Stimulated activated CD4-positive, alpha-beta T cell treated with anti-CD3 and anti-CD28 coated beads, Interleukin-1b, Interleukin-23, amount 100 ng/mL, for 1 hour (primary cell): ENCODE results near the gene ADCYAP1.

Experiments
- DNase-seq, 2 donors: peaks; one replicate each; pipeline ENCODE4 v3.0.0-alpha.2; 2020; ENCODE audit warnings: low read depth in 2 of 2

Gene ADCYAP1

GRCh38 chr18:910247-910646 is 5.6 kb downstream of the ADCYAP1 start:
- DNase-seq: no peak

DNA sequence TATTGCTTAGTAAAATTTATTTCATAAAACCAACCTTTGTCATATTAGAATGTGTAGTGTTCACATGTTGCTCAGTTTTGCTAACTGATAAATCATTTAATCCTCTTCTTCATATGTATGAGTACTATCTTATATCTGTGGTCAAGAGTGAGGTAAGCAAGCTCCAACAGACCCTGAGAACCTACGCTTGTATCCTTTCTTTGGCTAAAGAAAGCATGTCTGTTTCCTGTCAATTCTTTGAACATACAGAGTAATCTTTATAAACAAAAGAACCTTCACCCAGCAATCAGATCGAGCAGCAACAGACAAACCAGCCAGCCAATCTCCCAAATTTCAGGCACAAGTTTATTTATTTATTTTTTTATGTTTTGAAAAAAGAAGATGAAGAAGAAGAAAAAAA is 6.4 kb downstream of the ADCYAP1 start:
- DNase-seq: no peak

GRCh38 chr18:911486-911885 is 6.8 kb downstream of the ADCYAP1 start:
- DNase-seq: no peak

GRCh38 chr18:916562-916961 is 11.9 kb downstream of the ADCYAP1 start:
- DNase-seq: no peak

DNA sequence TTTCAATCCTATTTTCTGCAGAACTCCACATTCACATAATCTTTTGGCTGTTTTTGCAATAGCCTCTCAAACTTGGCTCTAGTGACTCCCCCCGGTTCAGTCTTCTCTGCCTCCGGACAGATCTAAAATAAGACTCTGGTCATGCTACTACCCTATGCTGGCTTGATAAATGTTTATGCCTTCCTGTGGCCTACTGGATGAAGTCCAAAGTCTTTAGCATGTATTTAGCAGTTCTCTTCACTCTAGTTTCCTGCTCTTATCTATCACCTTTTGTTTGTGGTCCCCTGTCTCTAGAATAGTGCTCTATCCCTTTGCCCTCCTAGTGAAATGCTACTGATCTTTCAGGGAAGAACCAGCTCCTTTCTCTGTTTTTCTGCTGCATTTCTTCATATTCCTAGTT is 14.4 kb downstream of the ADCYAP1 start:
- DNase-seq: no peak

DNA sequence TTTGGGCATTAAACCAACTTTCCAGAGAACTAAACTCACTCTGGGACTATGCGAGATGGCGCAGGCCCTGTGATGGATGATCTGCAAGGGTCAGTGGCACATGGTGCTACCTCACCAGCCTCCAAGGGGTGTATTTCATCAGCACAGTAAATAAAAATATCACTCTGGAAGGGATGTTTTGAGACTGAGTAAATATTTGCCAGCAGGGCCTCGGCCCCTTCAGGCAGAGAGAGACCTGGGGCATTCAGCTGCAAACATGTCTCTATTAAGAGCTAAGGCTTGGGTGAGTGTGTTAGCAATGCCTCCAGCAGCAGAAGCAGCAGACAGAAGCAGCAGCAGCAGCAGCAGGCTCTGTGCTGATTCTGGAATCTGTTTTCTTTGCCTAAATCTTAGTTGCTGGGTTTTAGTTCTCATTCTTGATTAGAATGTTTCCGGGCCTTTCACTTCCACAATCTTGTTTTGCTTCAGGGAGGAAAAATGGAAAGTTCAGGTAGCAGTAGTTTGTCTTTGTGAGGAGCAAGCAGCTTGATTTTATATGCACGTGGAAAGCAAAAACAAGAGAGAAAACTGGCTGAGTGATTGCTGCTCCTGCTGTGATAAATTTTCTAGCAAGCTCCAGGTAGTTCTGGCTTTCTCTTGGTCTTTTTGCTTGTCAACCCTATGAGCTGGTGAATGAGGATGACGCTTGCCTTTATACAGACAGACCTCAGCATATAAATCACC is 18.6 kb downstream of the ADCYAP1 start:
- DNase-seq: no peak

- no peak for DNase-seq
Measured at GRCh38 chr18:924987-925386, 20.3 kb downstream of the ADCYAP1 start.

DNA sequence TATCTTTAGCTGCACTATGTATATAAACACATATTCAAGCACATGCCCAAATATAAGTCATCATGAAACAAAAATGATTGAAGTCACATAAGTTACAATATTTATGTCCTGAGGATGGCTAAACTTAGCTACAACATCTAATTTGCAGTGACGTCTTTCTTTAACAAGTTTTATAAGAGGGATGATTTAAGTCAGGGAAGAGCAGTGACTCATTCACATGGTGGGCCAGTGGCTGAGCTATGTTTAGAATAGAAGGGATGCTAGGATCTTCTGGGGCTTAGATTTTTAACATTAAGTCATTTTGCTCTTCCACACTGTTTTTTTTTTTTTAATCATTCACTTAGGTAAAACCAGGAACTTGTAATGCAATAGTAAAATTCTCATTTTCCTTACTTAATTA is 22.3 kb downstream of the ADCYAP1 start:
- no peak for DNase-seq

DNA sequence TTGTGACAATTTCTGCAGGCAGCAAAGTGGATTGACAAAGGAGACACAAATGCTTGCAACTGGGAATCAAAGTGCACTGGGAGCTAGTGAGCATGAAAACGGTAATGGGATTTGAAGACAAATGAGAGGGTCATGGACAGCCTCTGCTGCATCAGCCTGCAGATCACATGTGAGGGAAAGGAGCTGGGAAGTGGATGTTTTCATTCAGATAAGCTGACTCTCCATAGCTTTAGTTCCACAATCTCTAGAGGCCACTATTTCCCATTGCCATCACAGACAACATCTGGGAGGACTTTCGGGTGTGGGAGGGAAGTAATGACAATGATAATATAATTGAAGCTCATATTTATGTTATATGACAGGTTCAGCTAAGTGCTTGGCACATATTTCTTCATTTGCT is 28.4 kb downstream of the ADCYAP1 start:
- no peak for DNase-seq

GRCh38 chr18:934518-935133 is 30.0 kb downstream of the ADCYAP1 start:
- no peak for DNase-seq

GRCh38 chr18:936941-937340 is 32.3 kb downstream of the ADCYAP1 start:
- no peak for DNase-seq

GRCh38 chr18:939166-939565 is 34.5 kb downstream of the ADCYAP1 start:
- no peak for DNase-seq

DNA sequence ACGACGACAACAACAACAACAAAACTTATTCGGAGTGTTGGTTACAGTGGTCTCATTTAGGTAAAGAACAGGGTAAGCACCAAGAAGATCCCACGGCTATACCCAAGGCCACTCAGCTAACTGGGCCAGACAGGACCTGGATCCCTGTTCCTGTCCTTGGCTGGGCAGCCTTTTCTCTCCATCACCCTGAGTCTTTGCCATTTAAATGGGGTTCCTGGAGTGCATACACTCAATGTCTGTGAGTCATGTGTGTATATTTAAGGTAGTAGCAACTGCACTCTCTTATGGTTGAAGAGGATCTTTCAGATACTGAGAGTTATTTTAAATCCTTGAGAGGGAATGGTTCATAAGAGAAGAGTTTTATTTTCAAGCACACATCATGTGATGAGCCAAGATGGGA is 35.3 kb downstream of the ADCYAP1 start:
- DNase-seq: no peak

GRCh38 chr18:941331-941730 is 36.7 kb downstream of the ADCYAP1 start:
- no peak for DNase-seq

DNA sequence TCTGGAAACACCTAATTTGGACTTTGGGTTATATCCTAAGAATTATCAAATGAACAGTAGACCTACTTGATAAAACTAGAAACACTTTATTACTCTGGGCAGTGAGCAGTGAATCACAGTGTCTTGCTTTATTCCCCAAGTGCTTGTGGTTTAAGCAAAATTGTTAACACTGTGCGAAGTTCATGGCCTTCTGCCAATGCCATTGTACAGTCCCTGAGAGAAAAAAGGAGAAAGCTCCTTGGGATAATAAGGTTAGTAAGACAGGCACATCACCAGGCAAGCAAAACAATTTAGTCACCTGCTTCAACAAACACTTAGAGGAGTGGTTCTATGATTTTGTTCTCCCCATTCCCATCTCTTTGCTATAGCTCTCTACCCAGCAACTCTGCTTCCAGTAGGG is 39.8 kb downstream of the ADCYAP1 start:
- DNase-seq: no peak

- DNase-seq: no peak
Measured at GRCh38 chr18:949724-950631, 45.3 kb downstream of the ADCYAP1 start.

DNA sequence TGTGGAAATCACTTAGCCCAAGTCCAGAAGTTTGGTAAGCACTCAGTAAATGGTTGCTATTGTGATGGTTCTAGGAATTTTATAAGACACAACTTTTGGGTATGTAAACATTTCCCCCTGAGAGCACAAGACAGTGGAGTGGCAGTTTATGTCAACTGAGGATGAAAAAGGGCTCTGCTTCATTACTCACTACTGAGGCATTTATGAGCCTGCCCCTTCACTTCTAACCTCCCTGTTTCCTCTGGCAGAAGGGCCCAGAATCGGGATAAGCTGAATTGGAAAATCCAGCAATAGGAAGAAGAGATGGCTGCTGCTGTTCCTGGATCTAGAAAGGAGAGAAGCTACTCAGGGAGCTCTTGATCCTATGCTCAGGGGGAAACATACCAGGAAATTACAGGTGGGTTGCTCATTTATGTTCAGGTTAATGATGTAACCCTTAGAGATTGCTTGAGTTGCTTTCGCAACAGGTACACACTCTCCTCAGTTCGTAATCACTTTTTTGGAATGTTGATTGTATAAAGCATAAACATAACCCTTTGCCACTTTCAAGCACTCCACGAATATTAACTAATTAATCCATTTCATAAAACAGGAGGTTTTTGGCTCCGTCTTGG is 46.3 kb downstream of the ADCYAP1 start:
- DNase-seq: no peak

DNA sequence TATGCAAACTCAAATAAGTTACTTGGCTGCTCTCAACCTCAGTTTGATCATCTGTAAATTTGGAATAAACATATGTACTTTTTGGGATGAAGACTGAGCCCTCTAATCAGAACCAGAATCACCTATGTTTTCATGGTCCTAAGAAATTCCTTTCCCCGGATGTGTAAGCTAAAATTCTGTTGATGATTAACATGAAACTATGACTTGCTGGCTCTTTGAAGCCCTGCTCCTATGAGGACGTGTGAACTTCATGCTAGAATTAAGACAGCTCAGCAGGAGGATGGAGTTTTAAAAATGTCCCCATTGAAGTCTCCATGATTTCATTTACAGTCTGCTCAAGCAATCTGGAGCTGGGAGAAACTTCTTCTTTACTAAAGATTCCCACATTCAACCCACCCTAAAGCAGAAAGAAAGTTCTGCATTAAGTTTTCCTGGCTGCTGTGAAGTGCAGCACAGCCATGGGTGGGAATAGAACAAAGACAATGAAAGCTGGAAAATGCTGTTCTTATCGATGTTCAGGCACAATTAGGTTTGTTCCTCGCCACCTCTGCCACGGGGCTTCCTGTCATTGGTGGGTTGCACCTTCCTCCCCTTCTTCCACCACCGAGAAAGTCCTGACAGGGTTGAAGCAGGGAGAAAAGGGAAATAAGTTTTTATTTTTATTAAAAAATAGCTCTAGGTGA is 50.9 kb downstream of the ADCYAP1 start:
- DNase-seq: no peak

DNA sequence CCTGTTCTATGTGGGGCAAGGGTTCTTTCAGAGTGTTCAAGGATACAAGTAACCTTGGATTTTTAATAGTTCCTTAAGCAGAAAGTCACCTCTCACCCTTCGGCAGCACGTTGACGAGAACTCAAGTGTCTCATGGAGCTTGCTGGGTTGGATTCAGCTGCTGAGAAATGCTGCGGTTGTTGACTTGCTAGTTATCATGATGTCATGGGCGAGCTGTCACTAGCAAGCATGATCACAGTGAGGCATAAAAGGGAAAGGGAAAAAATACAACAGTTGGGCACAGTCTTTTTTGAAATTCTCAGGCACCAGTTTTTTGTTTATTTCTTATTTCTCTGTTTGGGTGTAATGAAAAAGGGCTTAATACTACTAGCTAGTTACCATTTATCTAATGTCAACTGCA is 53.2 kb downstream of the ADCYAP1 start:
- DNase-seq: no peak

- no peak for DNase-seq
Measured at GRCh38 chr18:959854-960253, 55.2 kb downstream of the ADCYAP1 start.
